GM18868 (cell line): ENCODE results near the gene FRMD4A.
"Not testable (repeated sequence)": the region's sequence is repeated elsewhere in the genome, so short reads cannot be mapped to it uniquely, and the experiment has no call there.

Experiments used
- ATAC-seq: cut with Tn5 transposase; IDR thresholded peaks from one replicate; pipeline ENCODE4 v1.9.1; 2021; ENCODE audit warnings: mild to moderate bottlenecking, moderate library complexity; ENCODE audit not compliant: unreplicated experiment

The FRMD4A gene

GRCh38 chr10:13960603-13961002, 370.1 kb downstream of the FRMD4A start:
- no peak for ATAC-seq

GRCh38 chr10:13959443-13960359, 371.0 kb downstream of the FRMD4A start:
- no peak for ATAC-seq

- no peak for ATAC-seq
Measured at GRCh38 chr10:13957856-13958255, 372.9 kb downstream of the FRMD4A start.

GRCh38 chr10:13956826-13957225, 373.9 kb downstream of the FRMD4A start:
- ATAC-seq: no peak

- no peak for ATAC-seq
Measured at GRCh38 chr10:13955409-13956068, 375.2 kb downstream of the FRMD4A start.

GRCh38 chr10:13954195-13954594, 376.5 kb downstream of the FRMD4A start:
- ATAC-seq: not testable (repeated sequence)

GRCh38 chr10:13953371-13953770, 377.4 kb downstream of the FRMD4A start:
- no peak for ATAC-seq

GRCh38 chr10:13950543-13950939, 380.2 kb downstream of the FRMD4A start:
- ATAC-seq: no peak

GRCh38 chr10:13949844-13950542, 380.7 kb downstream of the FRMD4A start:
- ATAC-seq: no peak

GRCh38 chr10:13946209-13946460, 384.6 kb downstream of the FRMD4A start:
- no peak for ATAC-seq

- ATAC-seq: no peak
Measured at GRCh38 chr10:13945390-13946208, 385.1 kb downstream of the FRMD4A start.

GRCh38 chr10:13944823-13945222, 385.9 kb downstream of the FRMD4A start:
- ATAC-seq: no peak

GRCh38 chr10:13943735-13944398, 386.9 kb downstream of the FRMD4A start:
- no peak for ATAC-seq

GRCh38 chr10:13942035-13942434, 388.7 kb downstream of the FRMD4A start:
- ATAC-seq: peak; percentile 85

- ATAC-seq: no peak
Measured at GRCh38 chr10:13939391-13939790, 391.3 kb downstream of the FRMD4A start.

GRCh38 chr10:13938950-13939349, 391.8 kb downstream of the FRMD4A start:
- no peak for ATAC-seq

- no peak for ATAC-seq
Measured at GRCh38 chr10:13936826-13937225, 393.9 kb downstream of the FRMD4A start.

GRCh38 chr10:13930120-13930519, 400.6 kb downstream of the FRMD4A start:
- no peak for ATAC-seq

- ATAC-seq: no peak
Measured at GRCh38 chr10:13928451-13928850, 402.3 kb downstream of the FRMD4A start.

GRCh38 chr10:13925971-13926780, 404.5 kb downstream of the FRMD4A start:
- ATAC-seq: peak; percentile 21
